NCI-H2196 (cell line): Measurements from ENCODE around the gene TRIM73.
"Not testable (repeated sequence)": the region's sequence is repeated elsewhere in the genome, so short reads cannot be mapped to it uniquely, and the experiment has no call there.

Experiments
- DNase-seq: peaks from one replicate; lab custom pipeline; 2025; ENCODE audit not compliant: unreplicated experiment; lab: John Stamatoyannopoulos, UW

TRIM73 gene

GRCh38 chr7:75415428-75415817 is 20.0 kb downstream of the TRIM73 start:
- DNase-seq: not testable (repeated sequence)

- not testable (repeated sequence) for DNase-seq
Observed at GRCh38 chr7:75415829-75416373, 20.5 kb downstream of the TRIM73 start.

GRCh38 chr7:75416787-75417186 is 21.4 kb downstream of the TRIM73 start:
- DNase-seq: not testable (repeated sequence)

GRCh38 chr7:75418292-75418858 is 22.9 kb downstream of the TRIM73 start:
- not testable (repeated sequence) for DNase-seq

GRCh38 chr7:75419210-75419609 is 23.8 kb downstream of the TRIM73 start:
- DNase-seq: not testable (repeated sequence)

GRCh38 chr7:75419693-75420092 is 24.3 kb downstream of the TRIM73 start:
- DNase-seq: not testable (repeated sequence)

GRCh38 chr7:75420152-75420551 is 24.7 kb downstream of the TRIM73 start:
- not testable (repeated sequence) for DNase-seq

- not testable (repeated sequence) for DNase-seq
Observed at GRCh38 chr7:75421798-75422710, 26.6 kb downstream of the TRIM73 start.

GRCh38 chr7:75423481-75423880 is 28.1 kb downstream of the TRIM73 start:
- not testable (repeated sequence) for DNase-seq

GRCh38 chr7:75439000-75439399 is 43.6 kb downstream of the TRIM73 start:
- not testable (repeated sequence) for DNase-seq

GRCh38 chr7:75442101-75442464 is 46.7 kb downstream of the TRIM73 start:
- DNase-seq: not testable (repeated sequence)

- DNase-seq: not testable (repeated sequence)
Observed at GRCh38 chr7:75442465-75443111, 47.2 kb downstream of the TRIM73 start.

GRCh38 chr7:75449946-75450345 is 54.5 kb downstream of the TRIM73 start:
- not testable (repeated sequence) for DNase-seq

- DNase-seq: not testable (repeated sequence)
Observed at GRCh38 chr7:75452494-75452955, 57.1 kb downstream of the TRIM73 start.
